Liver (tissue), 3 donors: ENCODE results near the gene ELK1.

ENCODE experiments used
- CTCF ChIP-seq: fragments of 150-350 bp; IDR thresholded peaks from 2 replicates; pipeline ENCODE4 v1.5.1; 2017; ENCODE audit warnings: improper control_type of control experiment, low read depth, low read length; ENCODE audit not compliant: missing input control
- FOXA1 ChIP-seq: IDR thresholded peaks from 2 replicates; pipeline ENCODE4 v1.6.1; 2016; ENCODE audit warnings: antibody characterized with exemption
- SP1 ChIP-seq: IDR thresholded peaks from 2 replicates; pipeline ENCODE4 v1.6.1; 2018; ENCODE audit warnings: antibody characterized with exemption, mild to moderate bottlenecking
- YY1 ChIP-seq: IDR thresholded peaks from 2 replicates; pipeline ENCODE4 v1.6.1; 2016; ENCODE audit warnings: antibody characterized with exemption, mild to moderate bottlenecking
- donor health status: healthy.
- donor health status: healthy.

- TF ChIP-seq CTCF: peak; percentile 15
- no peak for TF ChIP-seq YY1
- TF ChIP-seq SP1: no peak
- TF ChIP-seq FOXA1: no peak
Observed at GRCh38 chrX:47628982-47629381, 21.4 kb downstream of the ELK1 start.
